Gastrocnemius medialis (tissue), 4 donors: ENCODE data around the gene EHD3. TPM values are rescaled to one million over a fixed set of nuclear protein-coding genes. Genes with fewer than 3 reads are reported as not detected.
A peak's percentile ranks its signal among the peaks of the same experiment; 100 is the strongest.

Experiments
- ATAC-seq, 2 donors: fragments of 150-250 bp; one replicate each; pipeline ENCODE4 v1.9.1; 2016
- DNase-seq, 2 donors: peaks; one replicate each; pipeline ENCODE4 v3.0.0-alpha.2; 2019
- H3K27ac ChIP-seq, 4 donors: fragments of 200-600 bp; sonication (generic); 1 replicate in 1 of 4; 2 replicates in 3 of 4; pipeline ENCODE4 v1.5.1; 2016 to 2018; ENCODE audit warnings: mild to moderate bottlenecking in 2 of 4, moderate library complexity in 1 of 4
- H3K27me3 ChIP-seq, 3 donors: fragments of 200-600 bp; sonication (generic) in 2 of 3; 1 replicate in 1 of 3; 2 replicates in 2 of 3; pipeline versions ENCODE4 v1.5.1 to v1.6.0; 2016 to 2019; ENCODE audit warnings: mild to moderate bottlenecking in 1 of 3, moderate library complexity in 1 of 3
- H3K36me3 ChIP-seq, 2 donors: fragments of 200-600 bp; sonication (generic) in 1 of 2; one replicate each; pipeline ENCODE4 v1.5.1; 2017 to 2018
- H3K4me1 ChIP-seq, 2 donors: fragments of 200-600 bp; sonication (generic) in 1 of 2; one replicate each; pipeline ENCODE4 v1.5.1; 2016 to 2017; ENCODE audit warnings: mild to moderate bottlenecking in 2 of 2
- H3K4me3 ChIP-seq, 4 donors: fragments of 200-600 bp; sonication (generic) in 3 of 4; 1 replicate in 1 of 4; 2 replicates in 3 of 4; pipeline ENCODE4 v1.5.1; 2016 to 2019; ENCODE audit warnings: mild to moderate bottlenecking in 2 of 4
- H3K9me3 ChIP-seq, 3 donors: fragments of 200-600 bp; sonication (generic) in 2 of 3; 1 replicate in 1 of 3; 2 replicates in 2 of 3; pipeline ENCODE4 v1.5.1; 2016 to 2019
- POLR2A ChIP-seq, 2 donors: fragments of 450-650 bp; IDR thresholded peaks; one replicate each; pipeline ENCODE4 v1.6.1; 2017; ENCODE audit warnings: antibody characterized with exemption in 2 of 2, mild to moderate bottlenecking in 2 of 2, moderate library complexity in 2 of 2
- in situ Hi-C, 4 donors: fragments of 200-750 bp; cut with MboI; loops; one replicate each; pipeline versions ENCODE4 v1.15.0 to v1.8.0; 2017; ENCODE audit warnings: low sequenced_read_pairs in 4 of 4
- intact Hi-C: fragments of 100-400 bp; cut with DNase I; formaldehyde crosslinking; loops from one replicate; pipeline ENCODE4 v1.15.1; 2023; ENCODE audit warnings: low total_unique reads
- total RNA-seq, 4 donors: library from RNA; depleted of rRNA; stranded (reverse); fragments of >200 nt; gene quantifications; one replicate each; pipeline versions ENCODE4 v1.1.0 to v1.2.3, GENCODE V29; 2016
- TF ChIP-seq, protein P1 (sequence below), 5 experiments: fragments of 450-650 bp in 3 of 5; fragments of 200-600 bp in 2 of 5; sonication (generic) in 2 of 5; IDR thresholded peaks in 4 of 5; conservative IDR thresholded peaks in 1 of 5; 1 replicate in 4 of 5; 2 replicates in 1 of 5; pipeline ENCODE4 v1.5.1; 2016 to 2019; ENCODE audit warnings: antibody characterized with exemption in 5 of 5, mild to moderate bottlenecking in 3 of 5, moderate library complexity in 3 of 5

The EHD3 gene
- total RNA-seq, 4 donors from 2014 or later: 1.5 to 3.1 (median 2.1) TPM

GRCh38 chr2:31317396-31317795 lies 83.4 kb downstream of the EHD3 start:
- Histone ChIP-seq H3K36me3 (no peaks in the 10 kb centered on the region), H3K9me3 (no peaks in the 10 kb centered on the region), H3K27ac (no peak overlapping the region), H3K4me3 (no peak overlapping the region), H3K4me1 (peaks cover 9% of the 10 kb centered on the region in 2 donors), H3K27me3 (no peaks in the 10 kb centered on the region)
- DNase-seq (no peak), ATAC-seq (no peak)
- intact Hi-C loops (no loop called here), in situ Hi-C loops (no loop called here)
- TF ChIP-seq POLR2A (IDR thresholded peaks at IDR 0.05): no peak
- TF ChIP-seq, protein P1, sequence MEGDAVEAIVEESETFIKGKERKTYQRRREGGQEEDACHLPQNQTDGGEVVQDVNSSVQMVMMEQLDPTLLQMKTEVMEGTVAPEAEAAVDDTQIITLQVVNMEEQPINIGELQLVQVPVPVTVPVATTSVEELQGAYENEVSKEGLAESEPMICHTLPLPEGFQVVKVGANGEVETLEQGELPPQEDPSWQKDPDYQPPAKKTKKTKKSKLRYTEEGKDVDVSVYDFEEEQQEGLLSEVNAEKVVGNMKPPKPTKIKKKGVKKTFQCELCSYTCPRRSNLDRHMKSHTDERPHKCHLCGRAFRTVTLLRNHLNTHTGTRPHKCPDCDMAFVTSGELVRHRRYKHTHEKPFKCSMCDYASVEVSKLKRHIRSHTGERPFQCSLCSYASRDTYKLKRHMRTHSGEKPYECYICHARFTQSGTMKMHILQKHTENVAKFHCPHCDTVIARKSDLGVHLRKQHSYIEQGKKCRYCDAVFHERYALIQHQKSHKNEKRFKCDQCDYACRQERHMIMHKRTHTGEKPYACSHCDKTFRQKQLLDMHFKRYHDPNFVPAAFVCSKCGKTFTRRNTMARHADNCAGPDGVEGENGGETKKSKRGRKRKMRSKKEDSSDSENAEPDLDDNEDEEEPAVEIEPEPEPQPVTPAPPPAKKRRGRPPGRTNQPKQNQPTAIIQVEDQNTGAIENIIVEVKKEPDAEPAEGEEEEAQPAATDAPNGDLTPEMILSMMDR (IDR thresholded peaks at IDR 0.05 in 4 of 5, conservative IDR thresholded peaks at IDR 0.05 in 1 of 5): no peak

- no peaks in the 10 kb centered on the region for H3K36me3 ChIP-seq
- no peaks in the 10 kb centered on the region for H3K27me3 ChIP-seq
- ATAC-seq (peak; percentile 16 to 48), DNase-seq (peak; percentile 20 to 48)
- H3K4me3 ChIP-seq: no peak overlapping the region
- in situ Hi-C loops (no loop called here), intact Hi-C loops (no loop called here)
- H3K9me3 ChIP-seq: no peaks in the 10 kb centered on the region
- H3K27ac ChIP-seq: peak overlapping the region; percentile 44 to 64 (median 54)
- peaks cover 12 to 18% of the 10 kb centered on the region in 2 donors for H3K4me1 ChIP-seq
- peak in 1 of 2 donors; percentile 22 for TF ChIP-seq POLR2A (IDR thresholded peaks at IDR 0.05)
- TF ChIP-seq, protein P1 (IDR thresholded peaks at IDR 0.05 in 4 of 5, conservative IDR thresholded peaks at IDR 0.05 in 1 of 5): no peak
Observed at GRCh38 chr2:31318361-31319336, 84.7 kb downstream of the EHD3 start.

Other genes starting within 250 kb of the EHD3 start
- gene GALNT14, start 95.7 kb upstream of the EHD3 start, total RNA-seq: under 1 TPM in 1 of 4 donors, not detected in 3; 0.16 TPM
- gene CAPN14, start 16.6 kb upstream of the EHD3 start, total RNA-seq: not detected
- under 1 TPM in 3 of 4 donors, not detected in 1; 0.05 to 0.29 (median 0.07) TPM for gene XDH, start 180.6 kb downstream of the EHD3 start, total RNA-seq